ENCODE results near the gene KLF6. TPM values are rescaled to one million over a fixed set of nuclear protein-coding genes. Genes with fewer than 3 reads are reported as not detected.
A peak's percentile ranks its signal among the peaks of the same experiment; 100 is the strongest.

Gene KLF6
- total and polyA plus RNA-seq, 2 experiments from 2014 or later, result 19.6 to 35.4 TPM

- H3K9me3 Mint-ChIP-seq, result no peaks in the 10 kb centered on the region
- no peaks in the 10 kb centered on the region for H3F3A ChIP-seq (replicated peaks; ENCODE audit: low read depth)
- H3K4me1 ChIP-seq (ENCODE audit: insufficient read depth), result peaks cover 18% of the 10 kb centered on the region
- no peak overlapping the region for H3K27ac Mint-ChIP-seq
- H3K27me3 ChIP-seq (ENCODE audit: insufficient read depth), result no peaks in the 10 kb centered on the region
- H2AFZ ChIP-seq, result no peak overlapping the region
- no peaks in the 10 kb centered on the region for H3K9me2 ChIP-seq (ENCODE audit: insufficient read depth)
- no peaks in the 10 kb centered on the region for H3K79me2 ChIP-seq (replicated peaks; ENCODE audit: insufficient read depth)
- H3K36me3 ChIP-seq (ENCODE audit: insufficient read depth), result no peaks in the 10 kb centered on the region
- H3K27ac ChIP-seq (ENCODE audit: low read depth), result no peak overlapping the region
- no peak overlapping the region for H3K4me2 ChIP-seq
- ATAC-seq (peak; percentile 92), DNase-seq (ENCODE audit: low spot score) (peak; percentile 83)
- peaks cover 39% of the 10 kb centered on the region for H3K4me1 Mint-ChIP-seq
- H3K4me3 ChIP-seq, result no peak overlapping the region
- no peaks in the 10 kb centered on the region for H4K20me1 ChIP-seq (replicated peaks; ENCODE audit: insufficient read depth)
- TF ChIP-seq POLR2AphosphoS5 (IDR thresholded peaks at IDR 0.05; ENCODE audit: low read depth), result no peak
- TF ChIP-seq STAT1 (IDR thresholded peaks at IDR 0.05; ENCODE audit: unreplicated experiment), result no peak
- TF ChIP-seq EZH2 (IDR thresholded peaks at IDR 0.05; ENCODE audit: low read depth, unreplicated experiment), result no peak
- H3K36me3 Mint-ChIP-seq (ENCODE audit: low read depth), result no peaks in the 10 kb centered on the region
- H3K4me3 Mint-ChIP-seq, result no peak overlapping the region
- H3K27me3 Mint-ChIP-seq (ENCODE audit: insufficient read depth, low read depth, poor library complexity), result peaks cover 2% of the 10 kb centered on the region
These were observed 23.1 kb downstream of the KLF6 start for GRCh38 chr10:3761904-3762303.

GRCh38 chr10:3761021-3761686 is 23.9 kb downstream of the KLF6 start:
- H3K27me3 ChIP-seq (ENCODE audit: insufficient read depth), result no peaks in the 10 kb centered on the region
- TF ChIP-seq EZH2phosphoT487 (IDR thresholded peaks at IDR 0.05; ENCODE audit: unreplicated experiment), result no peak
- TF ChIP-seq REST (IDR thresholded peaks at IDR 0.05; ENCODE audit: unreplicated experiment), result no peak
- TF ChIP-seq STAT1 (IDR thresholded peaks at IDR 0.05; ENCODE audit: unreplicated experiment), result no peak
- no peak for TF ChIP-seq POLR2AphosphoS5 (IDR thresholded peaks at IDR 0.05; ENCODE audit: low read depth)
- TF ChIP-seq, protein P1, sequence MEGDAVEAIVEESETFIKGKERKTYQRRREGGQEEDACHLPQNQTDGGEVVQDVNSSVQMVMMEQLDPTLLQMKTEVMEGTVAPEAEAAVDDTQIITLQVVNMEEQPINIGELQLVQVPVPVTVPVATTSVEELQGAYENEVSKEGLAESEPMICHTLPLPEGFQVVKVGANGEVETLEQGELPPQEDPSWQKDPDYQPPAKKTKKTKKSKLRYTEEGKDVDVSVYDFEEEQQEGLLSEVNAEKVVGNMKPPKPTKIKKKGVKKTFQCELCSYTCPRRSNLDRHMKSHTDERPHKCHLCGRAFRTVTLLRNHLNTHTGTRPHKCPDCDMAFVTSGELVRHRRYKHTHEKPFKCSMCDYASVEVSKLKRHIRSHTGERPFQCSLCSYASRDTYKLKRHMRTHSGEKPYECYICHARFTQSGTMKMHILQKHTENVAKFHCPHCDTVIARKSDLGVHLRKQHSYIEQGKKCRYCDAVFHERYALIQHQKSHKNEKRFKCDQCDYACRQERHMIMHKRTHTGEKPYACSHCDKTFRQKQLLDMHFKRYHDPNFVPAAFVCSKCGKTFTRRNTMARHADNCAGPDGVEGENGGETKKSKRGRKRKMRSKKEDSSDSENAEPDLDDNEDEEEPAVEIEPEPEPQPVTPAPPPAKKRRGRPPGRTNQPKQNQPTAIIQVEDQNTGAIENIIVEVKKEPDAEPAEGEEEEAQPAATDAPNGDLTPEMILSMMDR (conservative IDR thresholded peaks at IDR 0.05; ENCODE audit: low read depth in 2 of 2), result no peak
- no peak for TF ChIP-seq CREB1 (CRISPR knock-in tag; IDR thresholded peaks at IDR 0.05; ENCODE audit: low read depth)
- no peak for TF ChIP-seq ZNF331 (CRISPR knock-in tag; IDR thresholded peaks at IDR 0.05; ENCODE audit: low read depth)
- TF ChIP-seq NANOG (IDR thresholded peaks at IDR 0.05; ENCODE audit: borderline replicate concordance), result no peak
- TF ChIP-seq ETS1 (IDR thresholded peaks at IDR 0.05), result no peak
- no peak for TF ChIP-seq EZH2 (IDR thresholded peaks at IDR 0.05; ENCODE audit: low read depth, unreplicated experiment)

More at GRCh38 chr10:3761021-3761686, 23.9 kb downstream of the KLF6 start:
- H3K4me1 ChIP-seq (ENCODE audit: insufficient read depth), result peaks cover 11% of the 10 kb centered on the region
- no peaks in the 10 kb centered on the region for H3K9me2 ChIP-seq (ENCODE audit: insufficient read depth)
- no peak overlapping the region for H3K4me2 ChIP-seq
- no peaks in the 10 kb centered on the region for H3K79me2 ChIP-seq (replicated peaks; ENCODE audit: insufficient read depth)
- DNase-seq (ENCODE audit: low spot score) (no peak), ATAC-seq (no peak)
- H3K4me3 ChIP-seq, result no peak overlapping the region
- Mint-ChIP-seq H3K4me3 (no peak overlapping the region), H3K36me3 (ENCODE audit: low read depth) (no peaks in the 10 kb centered on the region), H3K4me1 (peaks cover 31% of the 10 kb centered on the region), H3K27me3 (ENCODE audit: insufficient read depth, low read depth, poor library complexity) (peaks cover 2% of the 10 kb centered on the region), H3K9me3 (no peaks in the 10 kb centered on the region), H3K27ac (no peak overlapping the region)
- no peaks in the 10 kb centered on the region for H3K36me3 ChIP-seq (ENCODE audit: insufficient read depth)
- peak overlapping the region; percentile 13; the same call in 1 of the 2 replicates for H3K27ac ChIP-seq (ENCODE audit: low read depth)
- no peaks in the 10 kb centered on the region for H3F3A ChIP-seq (replicated peaks; ENCODE audit: low read depth)
- H4K20me1 ChIP-seq (replicated peaks; ENCODE audit: insufficient read depth), result no peaks in the 10 kb centered on the region
- no peak overlapping the region for H2AFZ ChIP-seq
